Naive thymus-derived CD4-positive, alpha-beta T cell (primary cell): ENCODE data around the gene RABAC1. TPM values are rescaled to one million over a fixed set of nuclear protein-coding genes. Genes with fewer than 3 reads are reported as not detected.

Source experiments
- ATAC-seq: fragments of 150-1000 bp; cut with Tn5 transposase; 2 replicates; pipeline ENCODE4 v1.10.0; 2021; ENCODE audit warnings: mild to moderate bottlenecking, moderate library complexity
- CTCF ChIA-PET: fragments of 350-600 bp; sonication (Branson Sonifier 250); formaldehyde crosslinking; loops from one replicate; lab custom pipeline; 2021; ENCODE audit warnings: antibody characterized with exemption; lab: Charles Lee
- POLR2A ChIA-PET: fragments of 350-600 bp; sonication (Branson Sonifier 250); formaldehyde crosslinking; loops from one replicate; lab custom pipeline; 2021; ENCODE audit warnings: antibody characterized with exemption, inconsistent platforms; lab: Charles Lee
- DNase-seq, 9 donors: peaks; one replicate each; pipeline versions ENCODE4 v3.0.0 to v3.0.0-alpha.2; 2020 to 2022; ENCODE audit warnings: mixed read lengths in 1 of 9
- H3K27ac ChIP-seq: one replicate; pipeline ENCODE4 v1.7.0; 2013; ENCODE audit warnings: mild to moderate bottlenecking, low read depth, low read length, moderate library complexity
- H3K27me3 ChIP-seq, 2 donors: one replicate each; pipeline ENCODE4 v1.7.0; 2013; ENCODE audit warnings: low read length in 2 of 2, mild to moderate bottlenecking in 2 of 2, moderate library complexity in 2 of 2; ENCODE audit not compliant: control insufficient read depth in 2 of 2, insufficient read depth in 2 of 2
- H3K36me3 ChIP-seq, 3 experiments: 1 replicate in 2 of 3; 2 replicates in 1 of 3; pipeline ENCODE4 v1.7.0; 2013; ENCODE audit warnings: low read length in 3 of 3, mild to moderate bottlenecking in 3 of 3, moderate library complexity in 1 of 3; ENCODE audit not compliant: insufficient read depth in 3 of 3, control insufficient read depth in 2 of 3
- H3K4me1 ChIP-seq, 2 donors: one replicate each; pipeline ENCODE4 v1.7.0; 2013; ENCODE audit warnings: low read length in 2 of 2, mild to moderate bottlenecking in 2 of 2, moderate library complexity in 1 of 2; ENCODE audit not compliant: control insufficient read depth in 2 of 2, insufficient read depth in 2 of 2
- H3K4me3 ChIP-seq: 2 replicates; pipeline ENCODE4 v1.7.0; 2013; ENCODE audit warnings: mild to moderate bottlenecking, low read length
- H3K9me3 ChIP-seq, 3 experiments: 1 replicate in 2 of 3; 2 replicates in 1 of 3; pipeline ENCODE4 v1.7.0; 2013; ENCODE audit warnings: low read length in 3 of 3; ENCODE audit not compliant: control insufficient read depth in 2 of 3
- H3K27ac Mint-ChIP-seq, 9 donors: one replicate each; pipeline ENCODE4 v1.8.0; 2020 to 2022; ENCODE audit warnings: mixed read lengths in 9 of 9, mild to moderate bottlenecking in 8 of 9, moderate library complexity in 5 of 9, inconsistent platforms in 2 of 9
- H3K27me3 Mint-ChIP-seq, 5 donors: one replicate each; pipeline ENCODE4 v1.8.0; 2021 to 2022; ENCODE audit warnings: mixed read lengths in 5 of 5, mild to moderate bottlenecking in 1 of 5
- H3K36me3 Mint-ChIP-seq, 5 donors: one replicate each; pipeline ENCODE4 v1.8.0; 2020 to 2022; ENCODE audit warnings: mixed read lengths in 5 of 5, mild to moderate bottlenecking in 3 of 5, inconsistent platforms in 1 of 5
- H3K4me1 Mint-ChIP-seq, 7 donors: one replicate each; pipeline ENCODE4 v1.8.0; 2020 to 2022; ENCODE audit warnings: mixed read lengths in 7 of 7, mild to moderate bottlenecking in 3 of 7, inconsistent platforms in 1 of 7
- H3K4me3 Mint-ChIP-seq, 10 donors: one replicate each; pipeline ENCODE4 v1.8.0; 2020 to 2022; ENCODE audit warnings: mild to moderate bottlenecking in 10 of 10, mixed read lengths in 10 of 10, moderate library complexity in 6 of 10, inconsistent platforms in 2 of 10
- H3K9me3 Mint-ChIP-seq, 11 donors: one replicate each; pipeline ENCODE4 v1.8.0; 2020 to 2022; ENCODE audit warnings: mixed read lengths in 11 of 11, mild to moderate bottlenecking in 4 of 11, inconsistent platforms in 1 of 11, moderate library complexity in 1 of 11
- intact Hi-C, 2 donors: fragments of 100-400 bp; cut with micrococcal nuclease; formaldehyde crosslinking; loops; one replicate each; pipeline ENCODE4 v1.15.1; 2023
- polyA plus RNA-seq, 2 donors: library from polyadenylated mRNA; unstranded; fragments of 300-500 nt; fragmentation: Illumina TruSeq; gene quantifications; one replicate each; pipeline ENCODE4 v1.2.3, GENCODE V29; 2021
- total RNA-seq, 6 experiments: library from RNA in 5 of 6; stranded (reverse) in 5 of 6; gene quantifications; 1 replicate in 5 of 6; 2 replicates in 1 of 6; pipeline ENCODE4 v1.2.3 and lab custom pipeline; 2021 to 2026

The RABAC1 gene
- total and polyA plus RNA-seq, 7 experiments from 2014 or later: 70.4 to 187 (median 86.4) TPM

- POLR2A ChIA-PET: interaction anchor here (1.0 to 1.3 kb wide), 6 partner anchors 10 to 74 kb away, joined by 3 to 7 read pairs (median 5); no protein-coding TSS in a partner anchor
- Mint-ChIP-seq H3K9me3 (no peaks in the 10 kb centered on the region), H3K4me3 (peak overlapping the region in 4 of 10 donors; percentile 30 to 66 (median 33)), H3K27ac (peak overlapping the region; percentile 46 to 88 (median 81)), H3K4me1 (peaks cover 37 to 63% (median 48%) of the 10 kb centered on the region in 7 donors), H3K27me3 (peaks cover 0 to 24% (median 0%) of the 10 kb centered on the region in 5 donors), H3K36me3 (no peaks in the 10 kb centered on the region)
- intact Hi-C loops: loop anchor here (1.0 to 2.0 kb wide), 7 partner anchors 16 to 76 kb away; partner anchors contain the start of gene RPS19 (in 1 of the 2)
- H3K9me3 ChIP-seq: no peaks in the 10 kb centered on the region
- peaks cover 26 to 29% of the 10 kb centered on the region in 2 donors for H3K4me1 ChIP-seq
- H3K27me3 ChIP-seq: peaks cover 0 to 4% of the 10 kb centered on the region in 2 donors
- H3K36me3 ChIP-seq: no peaks in the 10 kb centered on the region
- H3K27ac ChIP-seq: peak overlapping the region; percentile 40
- CTCF ChIA-PET: interaction anchor here (0.6 to 1.9 kb wide), 6 partner anchors 15 to 63 kb away, joined by 3 to 13 read pairs (median 4); no protein-coding TSS in a partner anchor
- peak; percentile 83 for ATAC-seq
- no peak overlapping the region for H3K4me3 ChIP-seq
- peak; percentile 47 to 78 (median 67) for DNase-seq
Measured at GRCh38 chr19:41934849-41935374, 24.2 kb downstream of the RABAC1 start.

- Histone ChIP-seq H3K4me1 (peaks cover 35 to 39% of the 10 kb centered on the region in 2 donors), H3K27ac (no peak overlapping the region), H3K27me3 (peaks cover 0 to 4% of the 10 kb centered on the region in 2 donors), H3K36me3 (no peaks in the 10 kb centered on the region), H3K9me3 (no peaks in the 10 kb centered on the region), H3K4me3 (no peak overlapping the region)
- peak overlapping the region in 7 of 10 donors; percentile 5 to 66 (median 48) for H3K4me3 Mint-ChIP-seq
- H3K36me3 Mint-ChIP-seq: peaks cover 0 to 4% (median 0%) of the 10 kb centered on the region in 5 donors
- peaks cover 0 to 28% (median 0%) of the 10 kb centered on the region in 5 donors for H3K27me3 Mint-ChIP-seq
- no peak for ATAC-seq
- no peaks in the 10 kb centered on the region for H3K9me3 Mint-ChIP-seq
- no peak for DNase-seq
- H3K27ac Mint-ChIP-seq: peak overlapping the region; percentile 6 to 89 (median 86)
- POLR2A ChIA-PET: interaction anchor here (1.0 to 1.7 kb wide), 7 partner anchors 11 to 73 kb away, joined by 3 to 7 read pairs (median 5); no protein-coding TSS in a partner anchor
- intact Hi-C loops: loop anchor here in 1 of 2 donors (1.0 to 2.0 kb wide), 3 partner anchors 18 to 73 kb away; partner anchors contain the start of gene RPS19
- CTCF ChIA-PET: interaction anchor here (0.8 to 1.9 kb wide), 7 partner anchors 15 to 73 kb away, joined by 3 to 13 read pairs (median 5); partner anchors contain the start of gene RPS19
- peaks cover 44 to 74% (median 55%) of the 10 kb centered on the region in 7 donors for H3K4me1 Mint-ChIP-seq
Measured at GRCh38 chr19:41933693-41934426, 25.3 kb downstream of the RABAC1 start.

- Mint-ChIP-seq H3K4me1 (peaks cover 48 to 73% (median 57%) of the 10 kb centered on the region in 7 donors), H3K4me3 (peak overlapping the region in 2 of 10 donors; percentile 49 to 66), H3K9me3 (no peaks in the 10 kb centered on the region), H3K36me3 (peaks cover 0 to 4% (median 0%) of the 10 kb centered on the region in 5 donors), H3K27ac (peak overlapping the region in 6 of 9 donors; percentile 45 to 88 (median 80)), H3K27me3 (peaks cover 0 to 29% (median 0%) of the 10 kb centered on the region in 5 donors)
- ChIA-PET CTCF (interaction anchor here (0.7 to 1.9 kb wide), 3 partner anchors 17 to 58 kb away, joined by 3 to 7 read pairs (median 3); no protein-coding TSS in a partner anchor), POLR2A (interaction anchor here (1.3 to 5.4 kb wide), 3 partner anchors 45 to 60 kb away, joined by 5 to 82 read pairs (median 5); partner anchors contain the start of gene ARHGEF1)
- Histone ChIP-seq H3K9me3 (no peaks in the 10 kb centered on the region), H3K4me1 (peaks cover 35 to 40% of the 10 kb centered on the region in 2 donors), H3K27ac (no peak overlapping the region), H3K27me3 (peaks cover 0 to 4% of the 10 kb centered on the region in 2 donors), H3K4me3 (no peak overlapping the region), H3K36me3 (no peaks in the 10 kb centered on the region)
- intact Hi-C loops: loop anchor here in 1 of 2 donors (1.0 kb wide), 1 partner anchor 17 kb away; no protein-coding TSS in a partner anchor
- ATAC-seq (no peak), DNase-seq (no peak)
Measured at GRCh38 chr19:41932720-41933332, 26.3 kb downstream of the RABAC1 start.

- H3K27ac ChIP-seq: no peak overlapping the region
- peaks cover 0 to 25% (median 0%) of the 10 kb centered on the region in 5 donors for H3K27me3 Mint-ChIP-seq
- peak overlapping the region in 4 of 9 donors; percentile 56 to 96 (median 85) for H3K27ac Mint-ChIP-seq
- H3K4me3 ChIP-seq: no peak overlapping the region
- no peaks in the 10 kb centered on the region for H3K9me3 ChIP-seq
- H3K4me1 Mint-ChIP-seq: peaks cover 48 to 68% (median 53%) of the 10 kb centered on the region in 7 donors
- peaks cover 0 to 4% (median 0%) of the 10 kb centered on the region in 5 donors for H3K36me3 Mint-ChIP-seq
- ChIA-PET POLR2A (interaction anchor here (0.9 to 5.4 kb wide), 6 partner anchors 24 to 73 kb away, joined by 3 to 82 read pairs (median 5); partner anchors contain the start of genes ARHGEF1, RABAC1 and RPS19), CTCF (interaction anchor here (0.7 to 1.3 kb wide), 2 partner anchors 42 to 58 kb away, joined by 3 read pairs; no protein-coding TSS in a partner anchor)
- intact Hi-C loops: no loop called here
- peak overlapping the region in 1 of 10 donors; percentile 49 for H3K4me3 Mint-ChIP-seq
- H3K4me1 ChIP-seq: peaks cover 35 to 40% of the 10 kb centered on the region in 2 donors
- H3K36me3 ChIP-seq: no peaks in the 10 kb centered on the region
- no peak for DNase-seq
- H3K27me3 ChIP-seq: peaks cover 0 to 4% of the 10 kb centered on the region in 2 donors
- no peak for ATAC-seq
- H3K9me3 Mint-ChIP-seq: no peaks in the 10 kb centered on the region
Measured at GRCh38 chr19:41932259-41932719, 26.8 kb downstream of the RABAC1 start.

- no peaks in the 10 kb centered on the region for H3K9me3 Mint-ChIP-seq
- peaks cover 0 to 4% (median 0%) of the 10 kb centered on the region in 5 donors for H3K36me3 Mint-ChIP-seq
- Histone ChIP-seq H3K4me1 (peaks cover 32 to 35% of the 10 kb centered on the region in 2 donors), H3K36me3 (no peaks in the 10 kb centered on the region), H3K27me3 (peaks cover 0 to 4% of the 10 kb centered on the region in 2 donors), H3K4me3 (no peak overlapping the region), H3K27ac (no peak overlapping the region), H3K9me3 (no peaks in the 10 kb centered on the region)
- ATAC-seq (no peak), DNase-seq (no peak)
- H3K4me3 Mint-ChIP-seq: peak overlapping the region in 2 of 10 donors; percentile 27 to 38
- intact Hi-C loops: no loop called here
- peaks cover 0 to 18% (median 0%) of the 10 kb centered on the region in 5 donors for H3K27me3 Mint-ChIP-seq
- CTCF ChIA-PET: interaction anchor here (0.7 to 2.0 kb wide), 7 partner anchors 16 to 138 kb away, joined by 3 to 11 read pairs (median 3); no protein-coding TSS in a partner anchor
- H3K27ac Mint-ChIP-seq: peak overlapping the region in 8 of 9 donors; percentile 32 to 96 (median 69)
- H3K4me1 Mint-ChIP-seq: peaks cover 42 to 60% (median 47%) of the 10 kb centered on the region in 7 donors
- POLR2A ChIA-PET: interaction anchor here (0.9 to 5.4 kb wide), 11 partner anchors 10 to 71 kb away, joined by 3 to 82 read pairs (median 7); partner anchors contain the start of genes ARHGEF1, CD79A, RABAC1 and RPS19
Measured at GRCh38 chr19:41930926-41931592, 28.1 kb downstream of the RABAC1 start.
